Measurements from ENCODE around the gene GPR132.
"Not testable (repeated sequence)": the region's sequence is repeated elsewhere in the genome, so short reads cannot be mapped to it uniquely, and the experiment has no call there.

Gene GPR132

DNA sequence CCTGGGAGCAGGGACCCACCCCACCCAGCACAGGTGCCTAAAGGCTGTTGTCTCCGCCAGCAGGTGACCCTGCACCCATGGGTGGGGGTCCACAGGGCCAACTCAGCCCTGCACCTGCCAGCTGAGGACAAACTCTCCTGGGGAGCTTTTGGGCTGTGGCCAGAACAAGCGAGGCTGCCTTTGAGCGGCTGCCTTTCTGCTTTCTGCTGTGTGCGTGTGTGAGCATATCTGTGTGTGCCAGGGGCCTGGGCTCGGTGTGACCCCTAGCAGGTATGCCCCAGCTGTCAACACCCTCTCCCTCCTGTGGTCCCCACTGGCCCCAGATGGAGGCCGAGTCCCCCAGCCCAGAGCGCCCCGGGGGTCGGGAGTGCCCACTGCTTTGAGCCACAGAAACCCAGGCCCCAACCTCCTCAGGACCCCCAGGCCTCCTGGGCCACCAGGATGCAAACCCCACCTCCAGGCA lies 25.9 kb upstream of the GPR132 start:
- peak; percentile 32 for DNase-seq

DNA sequence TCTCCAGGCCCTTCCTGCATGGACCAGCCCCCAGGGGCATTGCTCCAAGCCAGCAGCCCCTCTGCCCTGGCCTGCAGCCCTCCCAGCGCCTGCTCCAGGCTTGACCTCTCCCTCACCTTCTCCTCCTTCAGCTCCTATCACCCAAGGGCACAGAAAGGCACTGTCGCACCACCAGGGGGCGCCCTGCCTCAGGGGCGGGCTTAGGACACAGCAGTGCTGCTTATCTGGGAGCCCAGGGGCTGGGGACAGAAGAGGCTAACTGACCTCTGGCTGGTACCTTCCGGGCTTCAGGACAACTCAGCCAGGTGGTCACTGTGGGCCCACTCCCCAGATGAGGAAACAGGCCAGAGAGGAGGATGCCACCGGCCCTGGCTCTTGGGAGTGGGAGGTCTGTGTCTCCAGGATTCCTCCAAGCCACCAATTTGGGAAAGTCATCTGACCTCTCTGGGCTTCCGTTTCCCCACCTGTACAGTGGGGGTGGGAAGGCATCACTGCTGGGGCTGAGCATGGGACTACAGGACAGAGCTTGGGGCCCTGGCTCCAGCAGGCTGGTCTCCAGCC lies 25.3 kb upstream of the GPR132 start:
- DNase-seq: peak; percentile 87

DNA sequence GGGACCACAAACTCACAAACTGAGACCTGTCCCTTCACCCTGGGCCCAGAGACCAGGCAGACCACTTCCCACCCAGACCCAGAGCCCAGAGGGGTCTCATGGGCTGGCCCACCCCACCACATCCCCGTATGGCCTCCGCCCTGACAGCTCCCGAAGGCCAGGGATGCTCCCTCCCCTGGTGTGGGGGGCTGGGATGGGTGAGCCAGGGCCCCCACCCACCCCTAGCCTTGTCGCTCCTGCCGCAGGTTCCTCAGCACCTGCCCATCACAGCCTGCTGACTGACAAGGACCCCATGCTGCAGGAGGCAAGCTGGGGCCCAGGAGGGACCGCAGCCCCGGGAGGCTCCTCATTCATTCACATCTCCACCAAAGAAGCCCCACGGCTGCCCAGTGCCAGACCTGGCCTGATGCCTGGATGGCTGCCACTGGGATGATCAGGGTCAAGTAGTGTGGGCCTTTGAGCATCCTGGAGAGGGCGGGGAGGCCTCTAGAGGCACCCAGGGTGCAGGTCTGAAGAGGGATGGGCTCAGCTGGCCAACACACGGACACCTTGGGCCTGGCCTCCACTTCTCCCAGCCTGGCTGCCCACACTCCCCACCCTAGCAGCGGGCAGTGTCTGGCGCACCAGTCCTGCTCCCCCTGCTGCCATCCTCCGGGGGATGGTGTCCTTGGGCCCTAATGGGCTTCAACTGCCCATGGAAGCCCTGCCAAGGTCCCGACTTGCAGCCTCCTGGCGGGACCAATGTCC lies 24.7 kb upstream of the GPR132 start:
- no peak for DNase-seq

DNA sequence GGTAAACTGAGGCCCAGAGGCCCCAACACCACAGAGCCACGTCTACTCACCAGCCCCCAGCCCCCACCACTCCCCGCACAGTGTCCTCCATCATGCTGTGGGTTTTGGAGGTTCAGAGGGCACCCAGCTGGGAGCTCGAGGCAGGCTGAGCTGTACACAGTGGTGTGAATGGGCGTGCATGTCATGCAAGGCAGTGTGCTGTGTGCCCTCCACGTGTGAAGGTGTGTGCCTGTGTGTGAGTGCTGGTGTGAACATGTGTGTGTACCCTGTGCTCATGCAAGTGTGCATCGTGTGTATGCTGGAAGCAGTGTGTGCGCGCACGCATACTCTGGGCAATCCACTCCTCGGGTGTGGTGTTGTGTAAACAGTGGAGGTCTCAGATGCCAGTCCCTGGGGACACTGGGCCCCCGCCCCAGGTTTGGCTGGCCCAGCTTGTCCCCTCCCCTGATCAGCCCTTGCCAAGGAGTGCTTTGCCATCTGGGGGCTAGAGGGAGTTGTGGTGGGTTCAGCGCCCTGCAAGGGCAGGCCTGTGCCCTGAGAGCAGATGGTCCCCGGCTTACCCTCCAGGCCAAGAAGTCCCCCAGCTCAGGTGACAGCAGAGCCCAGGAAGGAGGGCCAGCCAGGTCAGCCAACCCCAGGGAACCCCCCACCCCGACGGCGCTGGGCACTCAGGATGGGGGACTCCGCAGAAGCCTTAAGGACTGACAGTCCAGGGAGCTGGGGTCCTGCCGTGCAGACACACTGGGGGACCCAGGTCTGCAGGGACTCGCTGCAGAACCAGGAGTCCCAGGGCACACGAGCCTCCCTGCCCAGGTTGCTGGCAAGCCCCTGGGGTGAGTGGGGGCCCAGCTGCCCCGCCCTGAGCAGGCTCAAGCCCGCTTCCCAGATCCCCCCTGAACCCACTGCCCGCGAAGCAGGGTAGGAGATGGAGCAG lies 23.8 kb upstream of the GPR132 start:
- no peak for DNase-seq

DNA sequence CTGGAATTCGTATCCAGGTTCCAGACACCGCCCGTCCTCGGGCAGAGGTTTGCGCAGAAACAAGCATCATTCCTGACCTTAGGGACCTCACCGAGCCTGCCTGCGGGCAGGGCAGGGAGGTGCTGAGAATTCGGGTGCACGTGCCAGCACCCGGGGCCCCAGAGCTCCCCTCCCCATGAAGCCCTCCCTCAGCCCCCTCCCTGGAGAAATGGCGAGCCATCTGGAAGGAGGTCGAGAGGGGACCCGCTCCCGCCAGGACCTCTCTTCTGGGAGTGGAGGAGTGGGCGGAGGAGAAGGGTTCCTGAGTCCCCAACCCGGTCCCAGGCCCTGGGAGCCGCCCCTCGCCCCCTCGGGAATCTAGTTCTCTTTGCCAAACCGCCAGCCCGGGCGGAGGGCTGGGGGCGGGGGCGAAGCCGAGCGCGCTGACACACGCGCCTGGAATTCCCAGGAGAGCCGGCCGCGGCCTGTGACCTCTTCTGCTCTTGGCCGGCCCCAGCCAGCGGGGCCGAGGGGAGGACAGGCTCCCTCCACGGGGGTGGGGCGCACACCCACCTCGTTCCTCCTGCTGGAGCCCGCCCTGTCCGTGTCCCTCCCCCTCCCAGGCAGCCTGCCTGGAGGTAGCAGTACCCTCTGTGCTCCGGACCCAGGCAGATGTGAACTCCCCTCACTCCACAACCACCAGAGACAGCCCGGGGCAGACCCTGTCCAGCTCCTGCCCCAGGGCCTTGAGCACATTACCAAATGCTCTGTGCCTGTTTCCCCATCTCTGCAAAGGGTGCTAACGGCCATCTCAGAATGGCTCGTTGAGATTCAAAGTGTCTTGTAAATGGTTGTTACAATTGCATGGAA lies 23.0 kb upstream of the GPR132 start:
- DNase-seq: no peak

DNA sequence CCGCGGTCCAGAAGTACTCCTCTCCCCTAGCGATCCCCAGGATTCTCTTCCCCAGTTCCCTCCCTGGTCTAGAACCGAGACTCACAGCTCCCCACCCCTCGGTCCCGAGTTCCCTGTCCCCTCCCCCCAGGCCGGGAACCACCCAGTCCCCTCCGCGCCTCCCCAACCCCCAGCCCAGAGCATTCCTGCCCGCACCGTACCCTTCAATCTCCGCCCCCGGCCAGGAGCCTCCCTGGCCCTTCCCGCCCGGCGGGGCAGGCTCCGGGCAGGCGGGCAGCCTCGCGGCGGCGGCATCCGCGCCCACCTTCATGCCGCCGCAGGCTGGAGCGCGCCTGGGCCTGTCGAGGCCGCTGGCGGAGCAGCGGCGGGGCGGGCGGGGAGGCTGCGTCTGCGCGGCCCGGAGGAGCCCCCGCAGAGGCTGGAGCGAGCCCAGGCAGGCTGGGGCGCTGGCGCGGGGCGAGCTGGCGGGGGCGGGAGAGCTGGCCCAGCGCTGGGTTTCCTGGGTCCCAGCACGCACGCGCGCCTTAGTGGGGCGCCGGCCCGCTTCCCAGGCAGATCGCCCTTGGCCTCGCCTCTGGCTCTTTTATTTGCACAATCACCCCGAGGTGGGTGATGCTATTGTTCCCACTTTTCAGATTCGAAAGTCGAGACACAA lies 22.2 kb upstream of the GPR132 start:
- peak; percentile 42 for DNase-seq

DNA sequence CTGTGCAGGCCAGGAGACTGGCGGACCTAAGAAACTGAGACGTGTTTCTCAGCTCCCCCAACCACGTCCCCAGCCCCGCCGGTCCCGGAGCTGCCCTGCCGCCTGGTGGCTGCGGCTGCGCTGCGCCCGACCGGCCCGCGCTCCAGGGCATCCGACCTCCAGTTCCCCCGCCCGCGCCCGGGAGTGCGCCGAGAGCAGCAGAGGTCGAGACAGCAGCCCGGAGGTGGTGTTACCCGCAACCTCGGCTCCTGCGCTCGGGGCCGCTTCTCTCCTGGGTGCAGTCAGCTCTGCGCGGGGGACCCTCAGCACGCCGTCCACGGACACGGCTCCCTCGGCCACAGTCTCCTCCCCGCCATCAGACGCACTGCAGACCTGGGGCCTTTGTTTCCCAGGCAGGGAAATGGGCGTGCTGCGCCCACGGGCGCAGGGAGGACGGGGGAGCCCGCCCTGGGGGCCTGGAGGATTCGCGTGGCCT lies 21.6 kb upstream of the GPR132 start:
- peak; percentile 92 for DNase-seq

DNA sequence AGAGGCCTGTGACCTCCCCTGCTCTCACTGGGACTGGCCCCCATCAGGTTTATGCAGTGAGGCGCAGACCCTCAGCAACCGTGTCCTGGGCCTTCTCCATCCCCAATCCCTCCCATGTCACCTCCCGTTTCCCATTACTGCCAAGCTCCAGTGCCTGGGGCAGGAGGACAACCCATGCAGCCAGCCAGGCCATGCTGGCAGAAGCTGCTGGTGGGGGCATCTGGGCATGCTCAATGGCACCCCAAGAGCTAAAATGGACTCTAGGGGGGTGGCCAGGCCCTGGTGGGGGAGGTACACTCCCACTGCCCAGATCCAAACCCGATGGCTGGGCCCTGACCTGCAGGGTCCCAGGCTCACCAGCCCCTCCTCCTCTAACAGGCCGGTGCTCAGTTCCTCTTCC lies 20.5 kb upstream of the GPR132 start:
- no peak for DNase-seq

DNA sequence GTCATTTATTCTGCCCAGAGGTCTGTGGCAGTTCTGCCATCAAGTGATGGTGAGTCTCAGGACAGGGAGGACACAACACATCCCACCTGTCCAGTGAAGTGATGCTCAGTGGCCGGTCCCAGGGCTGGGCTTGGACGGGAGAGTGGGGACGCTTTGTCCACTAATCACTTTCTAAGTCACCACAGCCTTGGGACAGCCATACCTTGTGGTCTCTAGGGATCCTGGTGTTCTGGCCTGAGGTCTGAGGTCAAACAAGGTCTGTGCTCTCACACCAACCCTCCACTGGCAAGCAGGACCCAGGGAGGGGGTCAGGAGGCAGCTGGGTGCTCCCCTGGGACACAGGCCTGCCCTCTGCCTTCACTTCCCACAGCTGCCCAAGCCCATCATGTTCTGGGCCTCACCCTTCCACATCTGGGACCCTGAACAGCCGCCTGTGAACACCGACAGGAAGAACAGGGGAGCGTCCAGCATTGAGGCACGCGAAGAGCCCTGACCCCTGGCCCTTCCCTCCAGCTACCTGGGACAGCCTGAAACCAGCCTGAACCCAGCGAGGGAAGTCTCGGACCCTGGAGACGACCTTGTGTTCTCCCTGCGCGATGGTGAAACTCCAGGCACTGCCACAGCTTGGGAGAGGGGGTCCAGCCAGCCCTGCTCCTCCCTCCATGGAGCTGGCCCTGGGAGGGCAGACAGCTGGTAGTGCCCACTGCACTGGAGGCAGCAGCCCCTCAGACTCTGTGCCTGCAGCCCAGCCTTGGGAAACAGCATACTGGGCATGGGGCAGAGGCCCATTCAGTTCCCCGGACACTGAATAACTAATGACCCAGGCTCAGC lies 19.7 kb upstream of the GPR132 start:
- no peak for DNase-seq

DNA sequence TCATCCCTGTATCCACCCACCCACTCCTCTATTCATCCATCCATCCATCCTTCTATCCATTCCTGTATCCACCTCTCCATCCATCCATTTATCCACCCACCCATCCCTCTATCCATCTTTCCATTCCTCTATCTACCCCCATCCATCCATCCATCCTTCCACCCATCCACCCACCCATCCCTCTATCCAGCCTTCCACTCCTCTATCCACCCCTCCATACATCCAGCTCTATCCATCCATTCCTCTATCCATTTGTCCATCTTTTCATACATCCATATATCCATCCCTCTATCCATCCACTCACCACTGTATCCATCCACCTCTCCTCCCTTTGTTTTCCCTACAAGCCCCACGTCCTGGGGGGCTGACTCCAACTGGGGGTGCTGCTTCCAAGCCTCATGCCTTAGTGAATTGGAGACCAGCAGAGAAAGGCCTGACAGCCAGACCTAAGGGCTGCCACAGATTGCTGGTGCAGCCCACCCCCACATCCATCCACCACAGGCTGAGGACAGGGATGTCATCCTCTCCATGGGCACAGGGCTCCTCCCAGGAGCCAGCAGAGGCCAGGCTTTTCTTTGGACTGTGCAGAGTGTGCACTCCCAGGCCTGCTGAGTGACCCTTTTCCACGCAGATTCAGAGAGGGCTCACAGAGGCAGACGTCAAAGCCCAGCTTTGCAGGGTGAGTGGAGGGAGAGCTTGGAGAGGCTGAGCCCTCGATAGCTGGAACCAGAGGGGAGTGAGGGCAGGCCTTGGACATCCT lies 18.9 kb upstream of the GPR132 start:
- no peak for DNase-seq

DNA sequence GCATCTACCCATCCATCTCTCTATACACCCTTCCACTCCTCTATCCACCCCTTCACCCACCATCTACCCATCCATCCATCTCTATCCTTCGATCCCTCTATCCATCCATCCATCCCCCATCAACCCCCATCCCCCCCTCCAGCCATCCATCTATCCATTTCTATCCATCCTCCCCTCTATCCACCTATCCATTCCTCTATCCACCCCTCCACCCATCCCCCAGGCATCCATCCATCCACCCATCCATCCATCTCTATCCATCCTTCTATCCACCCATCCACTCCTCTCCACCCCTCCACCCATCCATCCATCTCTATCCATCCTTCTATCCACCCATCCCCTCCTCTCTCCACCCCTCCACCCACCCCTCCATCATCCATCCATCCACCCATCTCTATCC lies 17.5 kb upstream of the GPR132 start:
- DNase-seq: no peak

DNA sequence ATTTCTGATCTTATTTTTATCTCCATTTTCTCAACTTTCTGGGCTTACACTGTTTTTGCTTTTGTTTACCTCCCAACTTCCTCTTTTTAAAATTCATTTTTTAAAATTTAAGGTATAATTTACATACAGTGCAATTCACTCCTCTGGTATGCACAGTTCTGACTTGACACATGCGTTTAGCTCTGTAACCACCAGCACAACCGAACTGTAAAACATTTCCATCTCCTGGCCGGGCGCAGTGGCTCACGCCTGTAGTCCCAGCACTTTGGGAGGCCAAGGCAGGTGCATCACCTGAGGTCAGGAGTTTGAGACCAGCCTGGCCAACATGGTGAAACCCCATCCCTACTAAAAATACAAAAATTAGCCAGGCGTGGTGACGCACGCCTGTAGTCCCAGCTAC lies 16.2 kb upstream of the GPR132 start:
- DNase-seq: not testable (repeated sequence)

DNA sequence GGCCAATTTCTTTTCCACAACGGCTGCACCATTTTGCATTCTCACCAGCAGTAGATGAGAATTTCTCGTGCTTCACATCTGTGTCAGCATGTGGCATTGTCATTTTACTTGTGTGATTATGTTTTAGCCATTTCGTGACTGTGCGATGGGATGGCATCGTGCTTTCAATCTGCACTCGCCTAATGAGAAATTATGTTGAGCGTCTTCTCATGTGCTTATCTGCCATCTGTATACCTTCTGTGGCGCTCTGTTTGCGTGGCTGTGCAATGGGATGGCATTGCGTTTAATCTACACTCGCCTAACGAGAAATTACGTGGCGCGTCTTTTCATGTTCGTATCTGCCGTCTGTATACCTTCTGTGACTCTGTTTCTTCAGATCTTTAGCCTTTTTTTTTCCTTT lies 14.9 kb upstream of the GPR132 start:
- no peak for DNase-seq

DNA sequence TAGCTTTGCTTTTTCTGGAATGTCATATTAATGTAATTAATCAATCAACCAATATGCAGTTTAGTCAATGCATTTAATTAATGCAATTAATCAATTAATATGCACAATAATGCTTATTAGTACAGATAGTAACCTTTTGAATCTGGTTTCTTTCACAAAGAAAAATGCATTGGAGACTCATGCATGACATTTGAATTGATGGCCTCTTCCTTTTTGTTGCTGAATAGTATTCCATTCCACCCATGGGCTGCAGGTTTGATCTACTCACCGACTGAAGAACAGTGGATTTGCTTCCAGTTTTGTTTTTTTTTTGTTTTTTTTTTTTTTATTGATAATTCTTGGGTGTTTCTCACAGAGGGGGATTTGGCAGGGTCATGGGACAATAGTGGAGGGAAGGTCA lies 13.1 kb upstream of the GPR132 start:
- DNase-seq: no peak

DNA sequence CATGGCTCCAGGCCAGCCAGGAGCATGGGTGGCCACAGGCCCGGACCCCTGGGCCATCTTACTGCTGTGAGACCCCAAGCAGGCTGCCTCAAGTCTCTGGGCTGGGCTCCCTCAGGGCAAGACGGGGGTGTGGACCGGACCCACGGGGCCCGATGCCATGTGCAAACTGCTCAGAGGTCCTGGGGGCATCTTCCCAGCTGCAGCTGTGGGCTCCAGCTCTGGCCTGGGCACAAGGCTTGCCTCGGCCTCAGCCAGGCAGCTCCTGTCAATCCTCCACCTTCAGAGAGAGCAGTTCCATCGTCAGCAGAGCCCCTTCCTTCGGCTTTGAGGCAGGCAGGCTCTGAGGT lies 12.4 kb upstream of the GPR132 start:
- DNase-seq: no peak

DNA sequence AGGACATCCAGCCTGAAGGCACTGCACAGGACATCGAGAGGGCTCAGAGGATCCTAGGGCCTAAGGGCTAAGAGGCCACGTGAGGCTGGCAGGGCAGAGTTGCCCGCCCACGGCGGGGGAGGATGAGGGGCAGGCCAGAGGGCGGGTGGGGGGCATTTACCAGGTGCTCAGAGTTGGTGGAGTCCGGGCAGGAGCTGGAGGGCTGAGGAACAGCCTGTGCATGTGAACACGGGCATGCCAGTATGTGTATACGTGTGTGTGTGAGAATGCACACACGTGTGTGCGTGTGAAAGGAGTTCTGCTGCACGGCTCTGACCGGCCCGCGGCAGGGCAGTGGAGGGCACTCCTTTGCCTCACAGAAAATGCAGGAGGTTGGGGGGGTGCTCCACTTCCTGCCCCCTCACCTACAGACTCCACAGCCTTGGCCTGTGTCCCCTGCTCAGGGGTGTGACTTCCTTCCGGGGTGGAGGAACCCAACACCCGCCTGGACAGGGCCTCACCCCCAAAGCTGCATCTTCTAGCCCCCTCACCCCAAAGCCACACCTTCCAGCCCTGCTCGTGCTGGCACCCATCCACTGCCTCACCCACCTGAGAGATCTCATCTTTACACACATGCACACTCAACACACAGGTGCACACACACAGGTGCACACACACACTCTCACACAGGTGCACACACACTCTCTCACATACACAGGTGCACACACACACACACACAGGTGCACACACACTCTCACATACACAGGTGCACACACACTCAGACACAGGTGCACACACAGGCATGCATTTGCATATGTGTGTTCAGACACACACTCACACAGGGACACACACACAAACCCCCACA lies 11.8 kb upstream of the GPR132 start:
- no peak for DNase-seq

DNA sequence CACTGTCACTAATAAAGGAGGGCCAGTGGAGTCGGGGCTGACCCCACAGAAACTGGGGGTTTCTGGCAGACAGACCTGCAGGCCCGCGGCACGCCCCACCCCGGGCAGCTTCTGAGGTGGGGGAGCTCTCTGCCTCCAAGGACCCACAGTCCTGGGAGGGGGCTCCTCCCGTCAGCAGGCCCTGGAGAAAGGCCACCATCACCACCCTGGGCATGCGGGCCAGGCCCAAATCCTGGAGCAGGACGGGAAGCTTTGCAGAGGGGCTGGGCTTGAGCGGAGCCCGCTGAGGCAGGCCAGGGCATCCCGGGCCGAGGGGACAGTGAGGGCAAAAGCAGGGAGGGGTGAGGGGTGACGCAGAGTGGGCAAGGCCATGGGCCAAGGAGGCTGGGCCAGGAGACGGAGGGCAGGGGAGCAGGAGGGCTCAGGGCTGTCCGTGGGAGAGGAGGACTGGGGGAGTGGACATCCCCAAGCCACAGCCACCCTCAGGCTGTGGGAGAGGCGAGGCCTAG lies 11.1 kb upstream of the GPR132 start:
- DNase-seq: no peak

DNA sequence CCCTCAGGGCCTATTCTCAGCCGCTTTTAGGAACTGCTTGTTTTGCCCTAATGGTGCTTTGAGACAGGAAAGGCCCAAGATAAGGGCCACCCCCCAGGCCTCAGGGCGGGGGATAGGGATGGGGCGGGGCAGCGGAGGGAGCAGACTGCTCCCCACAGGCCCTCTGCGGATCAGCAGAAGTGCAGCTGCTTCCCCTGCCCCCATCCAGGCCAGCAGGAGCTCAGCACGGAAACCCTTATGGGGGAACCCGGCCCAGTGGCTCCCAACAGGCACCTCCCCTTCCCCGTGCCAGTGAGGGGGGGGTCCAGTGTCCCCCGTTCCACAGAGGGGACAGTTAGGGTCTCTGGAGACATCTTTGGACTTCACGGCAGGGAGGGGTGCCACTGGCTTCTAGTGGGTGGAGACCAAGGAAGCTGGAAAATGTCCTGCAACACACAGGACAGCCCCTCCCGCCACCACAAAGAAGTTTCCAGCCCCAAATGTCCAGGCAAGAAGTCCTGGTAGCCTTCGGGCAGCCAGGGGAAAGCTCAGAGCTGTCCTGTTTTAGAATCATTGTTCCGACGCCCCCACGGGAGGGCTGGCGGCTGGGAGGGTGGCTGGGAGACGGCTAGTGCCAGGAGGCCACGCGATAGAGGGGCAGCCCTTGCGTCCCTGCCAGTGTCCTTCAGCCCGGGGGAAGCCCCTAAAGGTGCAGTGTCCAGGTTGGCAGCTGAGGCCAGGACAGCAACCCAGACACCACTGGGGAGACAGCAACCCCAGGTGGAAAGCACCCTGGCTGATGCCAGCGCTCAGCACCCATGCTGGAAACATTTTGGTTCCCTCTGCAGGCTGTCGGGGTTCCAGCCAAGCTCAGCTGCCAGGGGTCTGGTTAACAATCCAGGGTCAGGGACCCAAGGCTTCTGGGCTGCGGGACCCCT lies 10.4 kb upstream of the GPR132 start:
- DNase-seq: peak; percentile 89

Measured in RPMI8226 (cell line).